Smooth muscle cell (in vitro differentiated cells): Measurements from ENCODE around the gene TMEM176B. TPM values are rescaled to one million over a fixed set of nuclear protein-coding genes. Genes with fewer than 3 reads are reported as not detected.

Experiments used
- DNase-seq: peaks from one replicate; lab custom pipeline; 2025; ENCODE audit not compliant: unreplicated experiment; lab: John Stamatoyannopoulos, UW
- H2AFZ ChIP-seq: fragments of 200-600 bp; sonication (generic); 2 replicates; pipeline ENCODE4 v1.6.0; 2016; ENCODE audit warnings: antibody characterized with exemption, low read depth, mild to moderate bottlenecking
- H3F3A ChIP-seq: fragments of 200-600 bp; sonication (generic); 2 replicates; pipeline ENCODE4 v1.6.0; 2017; ENCODE audit warnings: antibody characterized with exemption, low read depth
- H3K27ac ChIP-seq: fragments of 200-600 bp; sonication (generic); 2 replicates; pipeline ENCODE4 v1.5.1; 2016; ENCODE audit warnings: low read depth, mild to moderate bottlenecking
- H3K27me3 ChIP-seq: fragments of 200-600 bp; sonication (generic); 2 replicates; pipeline ENCODE4 v1.6.1; 2016; ENCODE audit warnings: low read depth, mild to moderate bottlenecking
- H3K36me3 ChIP-seq: fragments of 200-600 bp; sonication (generic); 2 replicates; pipeline ENCODE4 v1.5.1; 2016; ENCODE audit warnings: low read depth
- H3K4me1 ChIP-seq: fragments of 200-600 bp; sonication (generic); 2 replicates; pipeline ENCODE4 v1.5.1; 2016; ENCODE audit warnings: low read depth
- H3K4me2 ChIP-seq: fragments of 200-600 bp; sonication (generic); 2 replicates; pipeline ENCODE4 v1.6.0; 2016; ENCODE audit warnings: mild to moderate bottlenecking
- H3K4me3 ChIP-seq: fragments of 200-600 bp; sonication (generic); 2 replicates; pipeline ENCODE4 v1.5.1; 2016; ENCODE audit warnings: mild to moderate bottlenecking
- H3K79me2 ChIP-seq: fragments of 200-600 bp; sonication (generic); 2 replicates; pipeline ENCODE4 v1.6.0; 2016; ENCODE audit warnings: low read depth, mild to moderate bottlenecking
- H3K9ac ChIP-seq: fragments of 200-600 bp; sonication (generic); 2 replicates; pipeline ENCODE4 v1.6.0; 2016; ENCODE audit warnings: low read depth
- H3K9me3 ChIP-seq: fragments of 200-600 bp; sonication (generic); replicated peaks from 2 replicates; pipeline ENCODE4 v1.5.1; 2016; ENCODE audit warnings: low read depth
- H4K20me1 ChIP-seq: fragments of 200-600 bp; sonication (generic); 2 replicates; pipeline ENCODE4 v1.6.0; 2016; ENCODE audit warnings: low read depth
- CTCF ChIP-seq: fragments of 200-600 bp; sonication (generic); IDR thresholded peaks from 2 replicates; pipeline ENCODE4 v1.5.1; 2017; ENCODE audit warnings: borderline replicate concordance, mild to moderate bottlenecking, antibody characterized with exemption; ENCODE audit not compliant: insufficient read depth, poor library complexity, severe bottlenecking
- WGBS: methylation state at CpG from one replicate; pipeline ENCODE4 v1.1.7; 2016; ENCODE audit warnings: low lambda C conversion rate; 5-methylcytosine and 5-hydroxymethylcytosine counted together
- polyA plus RNA-seq: library from polyadenylated mRNA; unstranded; fragments of >200 nt; fragmentation: Nextera tagmentation; extraction: Ambion mirVana; gene quantifications from 2 replicates; pipeline ENCODE4 v1.2.1, GENCODE V29; 2016
- total RNA-seq: library from RNA; depleted of rRNA; stranded (reverse); fragments of >200 nt; gene quantifications from 2 replicates; pipeline ENCODE4 v1.2.3, GENCODE V29; 2014

Gene TMEM176B
- total and polyA plus RNA-seq, 2 experiments from 2014 or later = 52.8 to 108 TPM

GRCh38 chr7:150842716-150843115 is 42.6 kb upstream of the TMEM176B start:
- no peaks in the 10 kb centered on the region for H3F3A ChIP-seq
- DNase-seq = no peak
- peaks cover 7% of the 10 kb centered on the region for H3K4me1 ChIP-seq
- no peaks in the 10 kb centered on the region for H3K36me3 ChIP-seq
- WGBS = 78% methylated on average over 4 of the region's 4 CpGs
- H4K20me1 ChIP-seq = no peaks in the 10 kb centered on the region
- no peak overlapping the region for H3K4me2 ChIP-seq
- no peak overlapping the region for H3K27ac ChIP-seq
- H3K79me2 ChIP-seq = no peaks in the 10 kb centered on the region
- H3K9me3 ChIP-seq = no peaks in the 10 kb centered on the region
- no peak for TF ChIP-seq CTCF
- H3K4me3 ChIP-seq = no peak overlapping the region
- no peaks in the 10 kb centered on the region for H3K27me3 ChIP-seq
- H2AFZ ChIP-seq = no peak overlapping the region
- H3K9ac ChIP-seq = no peak overlapping the region

- Histone ChIP-seq H3K27ac (no peak overlapping the region), H3K4me2 (no peak overlapping the region), H4K20me1 (no peaks in the 10 kb centered on the region), H3K9ac (no peak overlapping the region), H3K27me3 (no peaks in the 10 kb centered on the region), H2AFZ (no peak overlapping the region), H3K9me3 (no peaks in the 10 kb centered on the region), H3K36me3 (no peaks in the 10 kb centered on the region), H3F3A (no peaks in the 10 kb centered on the region), H3K4me3 (no peak overlapping the region), H3K79me2 (no peaks in the 10 kb centered on the region), H3K4me1 (peaks cover 7% of the 10 kb centered on the region)
- TF ChIP-seq CTCF = no peak
- 96% methylated on average over 3 of the region's 3 CpGs for WGBS
- DNase-seq = no peak
Observed at GRCh38 chr7:150842018-150842417, 41.9 kb upstream of the TMEM176B start.

GRCh38 chr7:150838965-150839650 is 38.9 kb upstream of the TMEM176B start:
- no peak overlapping the region for H3K4me3 ChIP-seq
- no peaks in the 10 kb centered on the region for H3K79me2 ChIP-seq
- no peaks in the 10 kb centered on the region for H3K36me3 ChIP-seq
- no peaks in the 10 kb centered on the region for H4K20me1 ChIP-seq
- no peaks in the 10 kb centered on the region for H3K4me1 ChIP-seq
- no peak for DNase-seq
- H3K9me3 ChIP-seq = no peaks in the 10 kb centered on the region
- no peaks in the 10 kb centered on the region for H3F3A ChIP-seq
- WGBS = 56% methylated on average over 7 of the region's 7 CpGs
- H3K9ac ChIP-seq = no peak overlapping the region
- H3K27me3 ChIP-seq = no peaks in the 10 kb centered on the region
- no peak overlapping the region for H3K4me2 ChIP-seq
- H2AFZ ChIP-seq = peak overlapping the region; percentile 64
- TF ChIP-seq CTCF = no peak
- no peak overlapping the region for H3K27ac ChIP-seq

- no peaks in the 10 kb centered on the region for H3F3A ChIP-seq
- no peaks in the 10 kb centered on the region for H3K79me2 ChIP-seq
- no peak overlapping the region for H2AFZ ChIP-seq
- H3K36me3 ChIP-seq = no peaks in the 10 kb centered on the region
- no peaks in the 10 kb centered on the region for H3K4me1 ChIP-seq
- H3K4me3 ChIP-seq = no peak overlapping the region
- no peaks in the 10 kb centered on the region for H4K20me1 ChIP-seq
- H3K4me2 ChIP-seq = no peak overlapping the region
- no peak for DNase-seq
- TF ChIP-seq CTCF = no peak
- no peak overlapping the region for H3K27ac ChIP-seq
- H3K9ac ChIP-seq = no peak overlapping the region
- no peaks in the 10 kb centered on the region for H3K9me3 ChIP-seq
- no peaks in the 10 kb centered on the region for H3K27me3 ChIP-seq
- 91% methylated on average over 6 of the region's 6 CpGs for WGBS
Observed at GRCh38 chr7:150835702-150836280, 35.6 kb upstream of the TMEM176B start.
